GM18502 (cell line): ENCODE results near the gene SF3A1.

ENCODE experiments used
- ATAC-seq: cut with Tn5 transposase; IDR thresholded peaks from one replicate; pipeline ENCODE4 v1.9.1; 2021; ENCODE audit warnings: mild to moderate bottlenecking; ENCODE audit not compliant: unreplicated experiment, poor library complexity

SF3A1 gene

DNA sequence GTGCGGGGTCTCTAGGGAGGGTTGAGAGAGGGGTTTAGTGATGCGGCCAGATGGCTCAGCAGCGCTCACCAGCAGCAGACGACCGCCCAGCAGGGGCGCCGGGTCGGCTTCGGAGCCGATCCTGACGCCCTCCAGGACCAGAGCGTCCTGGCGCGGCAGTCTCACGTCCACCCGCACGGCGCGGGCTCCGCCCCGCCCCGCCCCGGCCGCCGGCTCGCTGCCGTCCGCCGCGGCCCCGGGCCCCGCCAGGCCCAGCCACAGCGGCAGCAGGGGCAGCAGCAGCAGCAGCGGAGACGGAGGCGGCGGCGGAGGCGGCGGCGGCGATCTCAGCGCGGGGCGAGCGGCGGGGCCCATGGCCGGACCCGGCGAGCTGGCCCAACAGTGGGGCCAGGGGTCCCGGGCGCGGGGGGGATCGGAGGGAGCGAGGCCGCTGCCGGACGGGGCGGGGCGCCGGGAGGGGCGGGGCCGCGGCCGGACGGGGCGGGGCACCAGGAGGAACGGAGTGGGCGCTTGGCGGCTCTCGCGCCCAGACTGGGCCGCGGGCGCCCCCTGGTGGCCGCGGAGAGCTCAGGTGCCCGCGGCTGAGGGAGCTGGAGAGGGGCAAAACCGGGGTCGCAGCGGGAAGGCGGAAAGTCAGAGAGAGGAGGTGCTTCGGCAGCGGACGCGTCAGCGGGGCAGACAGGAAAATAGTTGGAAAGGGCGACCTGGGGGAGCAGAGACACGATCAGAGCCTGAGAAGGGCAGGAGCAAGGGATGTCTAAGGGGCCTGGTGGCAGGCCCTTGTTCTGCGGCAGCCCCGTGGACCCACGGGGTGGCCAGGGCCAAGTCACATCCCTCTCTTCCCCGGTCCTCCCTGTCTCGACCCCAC lies 30.5 kb upstream of the SF3A1 start, which contains the start of gene RNF215:
Gene RNF215 (minus strand): TSS at position 452 of the 868 bp plus-strand sequence. CDS start 98 bp downstream, at position 354.
- peak; percentile 79 for ATAC-seq

DNA sequence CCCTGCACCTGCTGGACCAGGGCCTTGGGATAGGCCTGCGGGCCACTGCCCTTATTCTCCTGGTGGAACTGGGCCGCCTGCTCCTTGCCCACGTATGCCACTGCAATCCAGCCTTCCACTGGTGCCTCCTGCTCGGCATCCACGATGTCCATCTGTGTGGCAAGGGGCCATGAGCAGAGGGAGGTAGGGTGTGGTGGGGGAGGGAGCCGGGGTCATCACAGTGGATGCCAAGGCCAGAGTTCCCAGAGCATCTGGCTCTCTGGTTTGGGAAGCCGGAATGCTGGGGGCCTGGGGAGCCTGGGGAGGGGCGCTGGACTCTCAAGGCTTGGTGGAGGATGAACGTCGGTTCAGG lies 29.9 kb upstream of the SF3A1 start:
- ATAC-seq = no peak

DNA sequence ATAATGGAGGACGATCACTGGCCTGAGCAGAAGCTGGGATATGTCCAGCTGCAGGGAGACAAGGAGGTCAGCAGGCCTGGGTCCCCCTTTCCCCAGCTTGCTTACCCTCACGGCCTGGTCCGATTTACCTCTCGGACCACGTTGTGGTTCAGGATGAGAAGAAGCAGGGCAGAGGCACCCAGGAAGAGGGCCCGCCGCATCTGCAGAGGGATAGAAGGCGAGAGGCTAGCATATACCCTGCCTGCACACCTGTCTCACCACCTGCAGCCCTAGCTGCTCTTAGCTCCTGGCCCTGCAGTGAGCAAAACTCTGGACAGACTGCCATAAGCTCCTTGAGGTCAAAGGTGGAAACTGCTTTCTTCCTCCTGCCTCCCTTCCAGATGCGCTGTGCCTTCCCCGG lies 29.2 kb upstream of the SF3A1 start:
- ATAC-seq = no peak

DNA sequence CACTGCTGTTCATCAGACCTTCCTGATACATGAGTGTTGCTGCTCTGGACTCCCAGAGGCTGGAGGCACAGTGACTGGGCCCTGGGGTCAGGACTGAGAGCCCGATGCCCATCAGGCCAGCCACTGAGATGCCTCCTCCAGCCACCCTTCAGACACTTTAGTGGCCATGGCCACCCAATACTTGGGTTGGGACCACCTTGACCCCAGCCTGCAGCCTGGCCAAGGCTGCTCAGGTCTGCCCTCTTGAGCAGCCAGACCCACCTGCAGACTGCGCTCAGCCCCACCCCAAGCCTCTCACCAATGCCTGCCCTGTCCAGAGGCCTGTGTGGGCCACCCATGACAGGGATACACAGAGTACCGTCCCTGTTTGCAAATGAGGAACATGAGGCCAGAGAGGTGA lies 26.4 kb upstream of the SF3A1 start:
- no peak for ATAC-seq

DNA sequence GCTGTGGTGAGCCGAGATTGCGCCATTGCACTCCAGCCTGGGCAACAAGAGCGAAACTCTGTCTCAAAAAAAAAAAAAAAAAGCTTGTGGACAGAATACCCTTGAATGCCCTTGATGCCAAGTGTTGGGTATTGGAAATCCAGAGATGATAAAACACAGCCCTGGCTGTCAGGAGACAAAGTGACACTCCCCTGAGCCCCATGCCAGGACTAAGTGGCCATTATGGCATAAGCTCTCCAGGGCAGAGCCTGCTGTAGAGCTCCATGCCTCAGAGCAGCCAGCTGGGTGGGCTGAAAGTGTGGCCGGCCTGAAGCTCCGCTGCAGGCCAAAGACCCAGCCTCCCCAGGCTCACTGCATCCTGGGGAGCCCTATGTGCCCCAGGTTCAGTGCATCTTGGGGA lies 25.6 kb upstream of the SF3A1 start:
- ATAC-seq = no peak

DNA sequence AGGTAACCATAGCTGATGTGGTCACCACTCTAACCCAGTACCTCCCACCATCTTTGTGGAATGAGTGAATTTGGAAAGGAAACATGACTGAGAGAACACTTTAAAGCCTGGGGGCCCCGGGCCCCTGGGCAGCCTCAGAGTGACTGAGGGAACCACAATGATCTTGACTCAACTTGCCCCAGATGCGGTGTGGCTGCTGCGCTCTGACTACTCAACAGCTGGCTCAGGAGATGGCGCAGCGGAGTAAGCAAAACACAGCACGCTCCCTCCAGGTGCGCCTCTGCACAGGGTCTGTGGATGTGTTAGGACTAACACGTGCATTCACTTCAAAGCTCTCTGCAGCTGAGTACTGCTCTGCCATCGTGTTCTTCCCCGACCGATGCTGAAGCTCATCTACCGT lies 24.6 kb upstream of the SF3A1 start:
- no peak for ATAC-seq

DNA sequence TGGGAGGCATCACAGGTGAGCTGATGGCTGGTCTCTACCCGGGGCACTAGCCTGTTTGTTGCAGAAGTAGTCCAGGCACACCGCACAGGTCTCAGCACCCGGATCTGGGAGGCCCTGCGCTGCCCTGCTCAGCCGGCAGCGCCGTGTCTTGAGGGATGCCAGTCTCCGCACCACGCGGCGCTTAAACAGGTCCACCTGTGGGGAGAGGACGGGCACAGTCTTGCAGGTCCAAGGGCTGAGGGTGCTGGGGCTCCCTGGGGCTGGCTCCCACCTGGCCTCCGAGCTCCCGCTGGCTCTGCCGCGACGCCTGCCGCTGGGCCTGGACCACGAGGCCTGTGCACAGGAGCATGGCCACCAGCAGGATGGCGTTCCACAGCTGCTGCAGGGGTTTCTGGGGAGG lies 23.3 kb upstream of the SF3A1 start:
- no peak for ATAC-seq

DNA sequence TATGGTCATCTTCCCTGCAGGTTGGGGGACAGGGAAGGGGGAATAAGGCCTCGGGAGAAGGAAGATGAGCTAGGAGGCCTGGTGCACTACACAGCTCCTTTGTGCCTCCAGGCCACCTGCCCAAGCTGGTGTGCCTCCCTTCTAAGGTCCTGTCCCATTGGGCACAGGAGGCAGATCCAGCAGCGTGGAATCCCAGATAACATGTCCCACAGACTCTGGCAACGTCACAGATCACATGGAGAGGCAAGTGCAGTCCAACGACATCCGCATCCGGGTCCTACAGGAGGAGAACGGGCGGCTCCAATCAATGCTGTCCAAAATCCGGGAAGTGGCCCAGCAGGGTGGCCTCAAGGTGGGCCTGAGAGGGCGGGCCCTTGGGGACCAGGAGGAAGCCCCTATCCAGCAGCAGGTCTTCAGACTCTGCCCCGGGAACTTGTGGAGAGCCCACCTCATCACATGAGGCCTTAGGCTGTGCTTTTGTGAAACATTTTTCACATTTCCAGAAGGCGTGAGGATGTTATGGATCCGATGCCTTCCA lies 18.7 kb upstream of the SF3A1 start:
- no peak for ATAC-seq

DNA sequence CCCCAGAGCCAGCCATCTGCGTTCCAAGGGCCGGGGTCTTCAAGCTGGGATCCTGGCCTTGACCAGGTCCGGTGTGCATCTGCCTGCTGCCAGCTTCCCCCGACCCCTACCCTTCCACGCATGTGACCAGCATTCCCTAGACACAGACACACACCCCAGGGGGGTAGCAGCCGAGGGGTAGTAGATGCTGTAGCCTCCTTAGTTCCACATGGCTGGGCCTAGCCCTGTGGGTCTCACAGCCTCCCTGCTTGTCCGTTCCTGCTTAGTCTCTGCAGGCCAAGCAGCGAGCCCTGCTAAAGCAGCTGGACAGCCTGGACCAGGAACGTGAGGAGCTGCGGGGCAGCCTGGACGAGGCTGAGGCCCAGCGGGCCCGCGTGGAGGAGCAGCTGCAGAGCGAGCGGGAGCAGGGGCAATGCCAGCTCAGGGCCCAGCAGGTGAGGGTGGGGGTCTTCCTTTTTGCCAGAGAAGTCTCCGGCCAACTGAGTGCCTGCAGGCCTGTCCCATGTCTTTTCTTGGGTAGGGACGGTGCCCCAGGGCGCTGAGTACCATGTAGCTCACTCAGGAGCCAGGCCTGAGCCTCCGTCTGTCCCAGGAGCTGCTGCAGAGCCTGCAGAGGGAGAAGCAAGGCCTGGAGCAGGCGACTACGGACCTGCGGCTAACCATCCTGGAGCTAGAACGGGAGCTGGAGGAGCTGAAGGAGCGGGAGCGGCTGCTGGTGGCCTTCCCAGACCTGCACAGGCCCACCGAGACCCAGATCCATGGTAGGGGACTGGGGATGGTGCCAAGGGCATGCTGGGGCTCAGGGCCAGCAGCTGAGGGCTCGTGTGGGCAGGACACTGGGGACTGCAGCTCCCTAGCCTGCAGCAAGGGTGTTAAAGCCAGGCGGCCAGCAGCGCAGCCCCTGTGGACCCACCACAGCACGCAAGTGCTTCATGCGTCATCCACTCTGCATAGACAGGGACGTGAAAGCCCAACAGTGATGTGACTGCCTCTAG lies 16.9 kb upstream of the SF3A1 start:
- no peak for ATAC-seq

DNA sequence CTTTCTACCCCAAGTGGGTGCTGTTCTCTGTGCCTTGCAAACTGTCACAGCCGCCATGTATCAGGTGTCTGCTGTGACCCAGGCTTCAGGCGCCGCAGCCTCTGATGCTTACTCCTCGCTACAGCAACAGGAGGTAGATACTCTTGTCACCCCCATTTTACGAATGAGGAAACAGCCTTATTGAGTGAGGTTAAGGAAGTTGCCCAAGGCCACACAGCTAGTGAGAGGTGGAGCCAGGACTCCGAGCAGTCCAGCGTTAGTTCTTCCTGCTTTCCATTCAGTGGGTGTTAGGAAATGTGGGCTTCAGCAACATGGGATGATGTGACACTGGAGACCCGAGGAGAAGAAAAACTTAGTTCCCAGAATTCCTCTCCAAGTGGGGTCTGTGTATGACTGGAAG lies 16.2 kb upstream of the SF3A1 start:
- ATAC-seq = no peak

DNA sequence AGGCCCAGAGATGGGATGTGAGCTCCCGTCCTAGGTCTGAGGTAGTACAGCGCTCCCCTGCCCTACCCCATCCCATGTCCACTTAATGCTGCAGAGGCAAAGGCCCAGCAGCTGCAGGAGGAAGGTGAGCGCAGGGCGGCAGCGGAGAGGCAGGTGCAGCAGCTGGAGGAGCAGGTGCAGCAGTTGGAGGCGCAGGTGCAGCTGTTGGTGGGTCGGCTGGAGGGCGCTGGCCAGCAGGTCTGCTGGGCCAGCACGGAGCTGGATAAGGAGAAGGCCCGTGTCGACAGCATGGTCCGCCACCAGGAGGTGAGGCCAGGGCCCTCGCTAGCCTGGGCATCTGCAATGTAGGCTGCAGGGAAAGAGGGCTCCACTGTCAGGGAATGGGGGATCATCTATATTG lies 15.3 kb upstream of the SF3A1 start:
- no peak for ATAC-seq

DNA sequence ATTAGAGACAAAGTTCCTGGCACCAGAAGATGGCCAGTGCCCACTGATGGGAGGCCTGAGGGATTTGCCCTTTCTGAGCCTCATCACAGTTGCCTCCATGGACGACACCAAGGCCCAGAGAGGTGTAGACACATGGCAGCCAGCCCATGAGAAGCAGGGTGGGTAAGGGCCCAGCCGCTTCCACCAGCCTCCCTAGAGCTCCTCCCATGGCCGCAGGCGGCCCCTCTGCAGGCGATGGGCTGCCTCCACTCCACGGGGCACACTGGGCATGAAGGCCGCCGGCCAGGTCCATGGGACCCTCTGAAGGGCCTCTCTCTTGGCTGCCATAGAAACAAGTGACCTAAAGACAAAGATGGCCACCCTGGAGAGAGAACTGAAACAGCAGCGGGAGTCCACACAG lies 14.6 kb upstream of the SF3A1 start:
- no peak for ATAC-seq

DNA sequence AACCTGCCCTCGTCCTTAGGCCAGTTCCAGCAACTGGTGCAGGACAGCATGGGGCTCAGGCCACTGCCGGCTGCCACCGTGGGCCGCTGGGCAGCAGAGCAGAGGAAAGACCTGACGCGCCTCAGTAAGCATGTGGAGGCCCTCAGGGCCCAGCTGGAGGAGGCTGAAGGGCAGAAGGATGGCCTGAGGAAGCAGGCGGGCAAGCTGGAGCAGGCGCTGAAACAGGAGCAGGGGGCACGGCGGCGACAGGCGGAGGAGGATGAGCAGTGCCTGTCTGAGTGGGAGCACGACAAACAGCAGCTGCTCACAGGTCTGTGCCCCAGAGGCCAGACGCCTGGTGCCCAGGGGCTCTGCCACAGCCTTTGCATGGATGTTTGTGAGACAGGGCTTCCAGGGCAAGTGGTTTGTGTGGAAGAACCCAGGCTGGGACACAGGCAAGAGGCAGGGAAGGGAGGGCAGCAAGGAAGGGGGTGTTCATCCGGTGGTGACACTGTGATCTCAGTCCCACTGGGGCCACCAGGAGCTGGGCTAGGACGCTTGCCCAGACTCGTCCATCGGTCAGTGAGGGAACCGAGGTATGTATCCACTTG lies 14.0 kb upstream of the SF3A1 start:
- ATAC-seq = no peak

DNA sequence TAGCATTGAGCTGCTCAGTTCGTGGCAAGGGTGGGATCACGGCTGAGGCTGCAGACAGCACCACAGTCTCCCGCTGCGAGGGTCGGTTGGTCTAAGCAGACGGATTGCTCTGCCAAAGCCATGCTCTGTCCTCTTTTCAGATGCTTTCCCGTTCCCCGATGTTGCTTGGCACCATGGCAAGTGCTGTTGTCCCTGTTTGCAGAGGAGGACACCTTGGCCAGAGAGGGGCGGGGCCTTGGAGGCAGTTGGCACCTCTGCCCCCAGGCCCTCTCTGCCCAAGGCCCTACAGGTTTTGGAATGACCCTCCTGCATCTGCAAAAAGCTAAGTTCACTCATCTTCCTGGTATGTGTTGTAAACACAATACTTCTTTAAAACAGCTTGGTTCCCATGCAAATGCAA lies 11.7 kb upstream of the SF3A1 start:
- no peak for ATAC-seq

DNA sequence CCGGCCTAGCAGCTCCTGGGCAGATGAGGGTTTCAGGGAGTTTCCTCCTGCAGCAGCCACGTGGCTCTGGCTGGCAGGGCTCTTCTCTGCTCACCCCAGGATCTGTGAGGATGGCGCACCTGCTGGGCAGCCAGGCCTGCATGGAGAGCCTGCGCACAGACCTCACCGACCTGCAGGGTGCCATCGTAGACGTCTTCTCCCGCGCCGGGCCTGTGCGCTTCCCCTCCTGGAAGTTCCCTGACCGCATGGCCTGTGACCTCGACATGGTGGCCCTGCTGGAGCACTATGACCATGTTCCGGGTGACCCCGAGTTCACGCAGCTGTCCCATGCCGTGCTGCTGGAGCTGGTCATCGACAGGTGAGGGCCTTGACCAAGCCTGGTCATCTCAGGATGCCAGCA lies 9.2 kb upstream of the SF3A1 start:
- no peak for ATAC-seq

DNA sequence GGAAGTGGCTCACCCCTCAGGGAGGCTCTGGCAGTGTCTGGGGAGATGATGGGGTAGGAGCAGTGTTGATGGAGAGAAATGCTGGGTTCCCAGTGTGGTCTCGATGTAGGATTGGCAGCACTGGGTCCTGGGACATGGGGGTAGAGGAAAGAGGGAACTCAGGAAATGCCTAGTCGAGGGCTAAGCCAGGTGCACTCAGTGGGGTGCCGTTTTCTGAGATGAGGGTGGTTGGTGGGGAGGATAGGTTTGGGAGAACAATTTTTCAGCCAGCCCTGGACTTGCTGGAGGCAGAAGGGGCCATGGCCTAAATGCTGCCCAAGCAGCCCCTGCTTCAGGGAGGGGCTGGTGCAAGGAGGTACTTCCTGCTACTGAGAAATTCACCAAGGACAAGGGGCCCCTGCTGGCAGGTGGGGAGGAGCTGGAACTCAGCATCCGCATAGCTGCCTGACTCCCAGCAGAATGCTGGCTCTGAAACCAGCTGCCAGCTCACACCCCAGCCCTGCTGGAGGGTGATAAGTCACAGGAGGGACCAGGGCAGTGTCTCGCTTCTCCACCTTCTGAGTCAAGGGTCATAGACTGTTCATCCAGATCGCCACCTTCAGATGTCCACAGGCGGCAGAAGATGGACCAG lies 6.1 kb upstream of the SF3A1 start:
- ATAC-seq = no peak

DNA sequence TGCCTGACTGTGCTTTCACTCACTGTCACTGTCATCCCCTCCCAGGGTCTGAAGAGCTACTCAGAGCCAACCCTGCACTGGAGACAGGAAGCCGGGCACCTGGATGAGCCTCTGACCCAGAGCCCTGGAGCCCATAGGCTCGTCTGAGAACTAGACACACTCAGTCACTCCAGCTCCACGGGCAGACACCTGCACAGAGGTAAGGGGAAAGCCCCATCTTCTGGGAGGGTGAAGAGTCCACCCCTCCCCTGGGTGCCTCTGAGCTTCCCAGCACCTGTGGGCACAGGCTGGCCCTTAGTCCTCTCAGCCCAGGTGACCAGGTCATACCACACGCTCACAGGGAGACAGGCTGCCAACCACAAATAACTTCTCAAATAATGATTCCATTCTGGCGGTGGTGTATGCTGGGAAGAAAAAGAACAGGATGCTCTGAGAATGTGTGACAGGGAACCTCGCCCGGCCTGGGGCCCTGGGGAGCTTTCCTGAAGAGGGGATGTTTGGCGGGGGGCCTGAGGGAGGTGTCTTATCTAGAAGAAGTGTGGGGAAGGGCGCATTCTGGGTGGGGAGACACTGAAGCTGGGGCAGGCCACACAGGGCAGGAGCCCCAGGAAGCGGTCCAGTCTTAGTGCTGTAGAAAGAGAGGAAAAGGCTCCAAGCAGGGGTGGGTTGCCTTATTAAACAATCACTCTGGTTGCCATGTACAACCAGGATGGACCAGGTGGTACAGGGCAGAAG lies 5.4 kb upstream of the SF3A1 start:
- no peak for ATAC-seq

DNA sequence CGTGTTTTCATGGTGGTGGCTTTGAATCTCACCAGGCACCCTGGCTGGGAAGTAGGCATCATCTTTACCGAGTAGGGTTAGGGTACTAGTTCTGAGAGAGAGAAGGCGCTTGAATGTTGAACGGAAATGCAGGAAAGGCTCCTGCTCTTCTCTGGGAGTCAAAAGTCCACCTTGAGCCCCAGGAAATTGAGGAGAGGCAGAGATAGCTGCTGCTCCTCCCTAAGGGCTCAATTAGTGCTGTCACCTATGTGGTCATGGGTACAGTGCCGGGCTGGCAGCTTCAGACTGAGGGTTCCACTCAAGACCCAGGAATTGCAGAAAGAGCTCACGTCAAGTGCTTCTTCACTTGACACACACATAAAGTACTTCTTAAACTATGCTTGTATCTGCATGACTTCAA lies 1.8 kb upstream of the SF3A1 start:
- ATAC-seq = no peak

DNA sequence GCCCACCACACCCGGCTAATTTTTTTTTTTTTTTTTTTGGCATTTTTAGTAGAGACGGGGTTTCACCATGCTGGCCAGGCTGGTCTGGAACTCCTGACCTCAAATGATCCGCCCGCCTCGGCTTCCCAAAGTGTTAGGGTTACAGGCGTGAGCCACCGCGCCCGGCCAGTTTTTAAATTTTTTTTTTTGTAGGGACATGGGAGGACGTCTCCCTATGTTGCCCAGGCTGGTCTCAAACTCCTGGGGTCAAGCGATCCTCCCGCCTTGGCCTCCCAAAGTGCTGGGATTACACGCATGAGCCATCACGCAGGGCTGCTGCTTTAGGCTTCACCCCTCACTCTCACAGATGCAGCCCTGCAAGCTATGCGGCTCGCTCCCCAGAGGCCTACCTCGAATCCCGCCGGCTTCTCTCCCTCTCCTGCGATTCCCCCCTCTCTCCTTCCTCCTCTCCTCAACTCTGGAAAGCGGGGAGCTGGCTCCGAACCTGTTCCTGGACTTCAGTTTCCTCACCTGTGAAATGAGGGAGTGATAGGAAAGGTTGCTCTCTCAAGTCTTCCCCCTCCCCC lies 1.0 kb upstream of the SF3A1 start:
- ATAC-seq = no peak
